GM13976 (cell line): ENCODE measurements around the gene HEATR5A.
"Not testable (repeated sequence)": the region's sequence is repeated elsewhere in the genome, so short reads cannot be mapped to it uniquely, and the experiment has no call there.

Experiments
- DNase-seq: peaks from one replicate; pipeline ENCODE4 v3.0.0; 2012; ENCODE audit warnings: low spot score
- in situ Hi-C: fragments of 300-500 bp; cut with MboI; formaldehyde crosslinking; loops from one replicate; pipeline ENCODE4 v1.12.0; 2022; ENCODE audit warnings: low sequenced_read_pairs, mixed read lengths, inconsistent platforms; ENCODE audit not compliant: unreplicated experiment
- TF ChIP-seq, protein P1 (sequence below): IDR thresholded peaks from 2 replicates; pipeline ENCODE4 v1.5.1; 2012; ENCODE audit warnings: borderline replicate concordance, mild to moderate bottlenecking; ENCODE audit not compliant: insufficient read depth; ENCODE audit errors: extremely low read depth, missing control alignments, control extremely low read depth

Gene HEATR5A

DNA sequence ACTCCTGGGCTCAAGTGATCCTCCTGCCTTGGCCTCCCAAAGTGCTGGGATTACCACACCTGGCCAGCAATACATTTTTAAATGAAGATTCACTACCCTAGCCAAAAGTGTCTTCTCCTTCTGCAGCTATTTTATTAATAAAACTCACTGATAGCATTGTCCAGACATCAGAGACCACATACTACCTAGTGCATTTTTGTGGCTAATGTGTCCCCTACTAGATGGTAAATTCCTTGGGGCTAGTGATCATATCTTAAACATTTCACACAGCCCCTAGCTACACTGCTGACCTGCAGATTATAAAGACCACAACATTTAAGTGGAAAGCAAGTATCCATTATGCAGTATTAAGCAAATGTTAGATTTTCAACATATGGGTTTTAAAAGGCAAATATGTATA lies 19.9 kb upstream of the HEATR5A start:
- TF ChIP-seq, protein P1, sequence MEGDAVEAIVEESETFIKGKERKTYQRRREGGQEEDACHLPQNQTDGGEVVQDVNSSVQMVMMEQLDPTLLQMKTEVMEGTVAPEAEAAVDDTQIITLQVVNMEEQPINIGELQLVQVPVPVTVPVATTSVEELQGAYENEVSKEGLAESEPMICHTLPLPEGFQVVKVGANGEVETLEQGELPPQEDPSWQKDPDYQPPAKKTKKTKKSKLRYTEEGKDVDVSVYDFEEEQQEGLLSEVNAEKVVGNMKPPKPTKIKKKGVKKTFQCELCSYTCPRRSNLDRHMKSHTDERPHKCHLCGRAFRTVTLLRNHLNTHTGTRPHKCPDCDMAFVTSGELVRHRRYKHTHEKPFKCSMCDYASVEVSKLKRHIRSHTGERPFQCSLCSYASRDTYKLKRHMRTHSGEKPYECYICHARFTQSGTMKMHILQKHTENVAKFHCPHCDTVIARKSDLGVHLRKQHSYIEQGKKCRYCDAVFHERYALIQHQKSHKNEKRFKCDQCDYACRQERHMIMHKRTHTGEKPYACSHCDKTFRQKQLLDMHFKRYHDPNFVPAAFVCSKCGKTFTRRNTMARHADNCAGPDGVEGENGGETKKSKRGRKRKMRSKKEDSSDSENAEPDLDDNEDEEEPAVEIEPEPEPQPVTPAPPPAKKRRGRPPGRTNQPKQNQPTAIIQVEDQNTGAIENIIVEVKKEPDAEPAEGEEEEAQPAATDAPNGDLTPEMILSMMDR, result no peak
- no peak for DNase-seq
- in situ Hi-C loops, result no loop called here

DNA sequence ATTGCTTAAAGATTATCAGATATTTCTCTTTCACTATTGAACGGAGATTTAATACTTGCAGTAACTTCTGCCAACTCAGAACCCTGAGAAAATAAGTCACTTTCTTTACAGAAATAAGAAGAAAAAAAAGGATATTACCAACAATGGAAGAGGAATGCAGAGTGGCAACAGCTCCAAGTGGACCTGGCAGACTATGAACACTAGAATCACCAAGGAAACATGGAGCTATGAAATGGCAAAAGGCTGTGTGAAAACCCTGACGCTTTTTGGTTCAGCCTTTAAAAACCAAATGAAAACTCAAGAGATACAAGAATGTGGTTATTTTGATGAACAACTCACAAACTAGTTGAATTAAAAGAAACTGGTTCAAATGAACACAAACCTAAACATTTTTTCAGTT lies 19.2 kb upstream of the HEATR5A start:
- TF ChIP-seq, protein P1, result no peak
- in situ Hi-C loops, result no loop called here
- DNase-seq, result no peak

DNA sequence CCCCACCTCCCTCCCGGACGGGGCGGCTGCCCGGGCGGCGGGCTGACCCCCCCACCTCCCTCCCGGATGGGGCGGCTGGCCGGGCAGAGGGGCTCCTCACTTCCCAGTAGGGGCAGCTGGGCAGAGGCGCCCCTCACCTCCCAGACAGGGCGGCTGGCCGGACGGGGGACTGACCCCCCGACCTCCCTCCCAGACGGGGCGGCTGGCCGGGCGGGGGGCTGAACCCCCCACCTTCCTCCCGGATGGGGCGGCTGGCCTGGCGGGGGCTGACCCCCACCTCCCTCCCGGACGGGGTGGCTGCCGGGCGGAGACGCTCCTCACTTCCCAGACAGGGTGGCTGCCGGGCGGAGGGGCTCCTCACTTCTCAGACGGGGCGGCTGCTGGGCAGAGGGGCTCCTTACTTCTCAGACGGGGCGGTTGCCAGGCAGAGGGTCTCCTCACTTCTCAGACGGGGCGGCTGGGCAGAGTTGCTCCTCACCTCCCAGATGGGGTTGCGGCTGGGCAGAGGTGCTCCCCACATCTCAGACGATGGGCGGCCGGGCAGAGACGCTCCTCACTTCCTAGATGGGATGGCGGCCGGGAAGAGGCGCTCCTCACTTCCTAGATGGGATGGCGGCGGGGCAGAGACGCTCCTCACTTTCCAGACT lies 16.8 kb upstream of the HEATR5A start:
- DNase-seq, in situ Hi-C loops: not testable (repeated sequence)

DNA sequence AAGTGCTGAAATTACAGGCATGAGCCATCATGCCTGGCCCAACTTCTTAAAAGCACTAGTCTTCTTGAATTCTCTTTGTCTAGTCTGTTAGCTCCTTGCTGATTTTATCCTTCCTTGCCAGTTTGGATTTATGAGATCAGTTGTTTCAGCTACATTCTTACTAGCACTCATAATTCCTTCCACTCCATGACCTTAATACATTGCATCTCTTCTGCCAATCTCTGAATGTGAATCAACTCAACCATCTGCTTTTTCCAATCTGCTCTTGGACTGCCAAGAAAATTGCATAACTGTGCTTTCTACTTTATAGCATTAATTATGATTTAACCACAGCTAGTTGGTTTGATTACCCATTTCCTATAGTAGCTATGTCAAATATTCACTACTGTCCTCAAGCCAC lies 14.9 kb upstream of the HEATR5A start:
- in situ Hi-C loops, result no loop called here
- no peak for DNase-seq
- TF ChIP-seq, protein P1, result no peak

GRCh38 chr14:31430634-31431264 lies 10.4 kb upstream of the HEATR5A start:
- in situ Hi-C loops, result no loop called here
- no peak for DNase-seq
- TF ChIP-seq, protein P1, result no peak

DNA sequence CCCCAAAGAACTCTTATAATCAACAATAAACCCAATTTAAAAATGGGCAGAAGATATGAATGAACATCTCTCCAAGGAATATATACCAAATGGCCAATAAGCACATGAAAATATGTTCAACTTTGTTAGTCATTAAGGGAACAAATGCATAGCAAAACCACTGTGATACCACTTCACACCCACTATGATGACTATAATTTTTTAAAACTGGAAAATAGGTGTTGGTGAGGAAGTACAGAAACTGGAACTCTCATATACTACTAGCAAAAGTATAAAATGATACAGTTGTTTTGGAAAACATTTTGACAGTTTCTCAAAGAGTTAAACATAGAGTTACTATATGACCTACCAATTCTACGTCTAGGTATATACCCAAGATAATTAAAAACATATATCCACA lies 9.4 kb upstream of the HEATR5A start:
- in situ Hi-C loops, result no loop called here
- no peak for DNase-seq
- TF ChIP-seq, protein P1, result no peak

DNA sequence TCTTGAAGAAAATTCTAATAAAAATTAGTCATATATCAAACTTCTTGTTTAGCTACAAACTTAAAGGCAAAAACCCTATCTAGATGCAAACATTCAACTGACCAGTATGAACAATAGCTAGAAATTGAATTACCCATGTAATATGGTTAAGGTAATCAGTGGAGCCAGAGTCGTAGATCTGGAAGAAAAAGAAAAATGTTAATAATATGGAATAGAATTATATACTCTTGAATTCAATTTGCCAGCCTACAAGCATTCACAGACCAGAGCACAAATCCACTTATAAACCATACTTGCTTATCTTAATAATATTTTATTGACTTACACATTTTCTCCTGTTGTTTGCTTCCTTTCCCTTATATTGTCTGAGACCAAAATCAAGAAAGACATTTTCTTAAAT lies 7.7 kb upstream of the HEATR5A start:
- in situ Hi-C loops, result no loop called here
- TF ChIP-seq, protein P1, result no peak
- DNase-seq, result no peak
